ENCODE measurements around the gene COL6A3. TPM values are rescaled to one million over a fixed set of nuclear protein-coding genes. Genes with fewer than 3 reads are reported as not detected.
"Not testable (repeated sequence)": the region's sequence is repeated elsewhere in the genome, so short reads cannot be mapped to it uniquely, and the experiment has no call there.

The COL6A3 gene
- total RNA-seq, 1 donor from 2014 or later = 264 TPM

- Mint-ChIP-seq H3K27ac (ENCODE audit: unreplicated experiment) (peak overlapping the region; percentile 92), H3K36me3 (ENCODE audit: low read depth) (peaks cover 1% of the 10 kb centered on the region), H3K9me3 (ENCODE audit: low read depth) (no peaks in the 10 kb centered on the region), H3K4me1 (ENCODE audit: low read depth) (peaks cover 58% of the 10 kb centered on the region), H3K4me3 (ENCODE audit: unreplicated experiment) (peak overlapping the region; percentile 84), H3K27me3 (ENCODE audit: low read depth) (no peaks in the 10 kb centered on the region)
- no peak for DNase-seq (ENCODE audit: low spot score)
- TF ChIP-seq, protein P1, sequence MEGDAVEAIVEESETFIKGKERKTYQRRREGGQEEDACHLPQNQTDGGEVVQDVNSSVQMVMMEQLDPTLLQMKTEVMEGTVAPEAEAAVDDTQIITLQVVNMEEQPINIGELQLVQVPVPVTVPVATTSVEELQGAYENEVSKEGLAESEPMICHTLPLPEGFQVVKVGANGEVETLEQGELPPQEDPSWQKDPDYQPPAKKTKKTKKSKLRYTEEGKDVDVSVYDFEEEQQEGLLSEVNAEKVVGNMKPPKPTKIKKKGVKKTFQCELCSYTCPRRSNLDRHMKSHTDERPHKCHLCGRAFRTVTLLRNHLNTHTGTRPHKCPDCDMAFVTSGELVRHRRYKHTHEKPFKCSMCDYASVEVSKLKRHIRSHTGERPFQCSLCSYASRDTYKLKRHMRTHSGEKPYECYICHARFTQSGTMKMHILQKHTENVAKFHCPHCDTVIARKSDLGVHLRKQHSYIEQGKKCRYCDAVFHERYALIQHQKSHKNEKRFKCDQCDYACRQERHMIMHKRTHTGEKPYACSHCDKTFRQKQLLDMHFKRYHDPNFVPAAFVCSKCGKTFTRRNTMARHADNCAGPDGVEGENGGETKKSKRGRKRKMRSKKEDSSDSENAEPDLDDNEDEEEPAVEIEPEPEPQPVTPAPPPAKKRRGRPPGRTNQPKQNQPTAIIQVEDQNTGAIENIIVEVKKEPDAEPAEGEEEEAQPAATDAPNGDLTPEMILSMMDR (IDR thresholded peaks at IDR 0.05) = no peak
These were observed 782 bp downstream of the COL6A3 start for GRCh38 chr2:237412988-237413776.

GRCh38 chr2:237412646-237412987 lies 1.3 kb downstream of the COL6A3 start:
- Mint-ChIP-seq H3K9me3 (ENCODE audit: low read depth) (no peaks in the 10 kb centered on the region), H3K27ac (ENCODE audit: unreplicated experiment) (no peak overlapping the region), H3K4me3 (ENCODE audit: unreplicated experiment) (peak overlapping the region; percentile 84), H3K27me3 (ENCODE audit: low read depth) (no peaks in the 10 kb centered on the region), H3K4me1 (ENCODE audit: low read depth) (peaks cover 64% of the 10 kb centered on the region), H3K36me3 (ENCODE audit: low read depth) (peaks cover 2% of the 10 kb centered on the region)
- TF ChIP-seq, protein P1 (IDR thresholded peaks at IDR 0.05) = no peak
- no peak for DNase-seq (ENCODE audit: low spot score)

DNA sequence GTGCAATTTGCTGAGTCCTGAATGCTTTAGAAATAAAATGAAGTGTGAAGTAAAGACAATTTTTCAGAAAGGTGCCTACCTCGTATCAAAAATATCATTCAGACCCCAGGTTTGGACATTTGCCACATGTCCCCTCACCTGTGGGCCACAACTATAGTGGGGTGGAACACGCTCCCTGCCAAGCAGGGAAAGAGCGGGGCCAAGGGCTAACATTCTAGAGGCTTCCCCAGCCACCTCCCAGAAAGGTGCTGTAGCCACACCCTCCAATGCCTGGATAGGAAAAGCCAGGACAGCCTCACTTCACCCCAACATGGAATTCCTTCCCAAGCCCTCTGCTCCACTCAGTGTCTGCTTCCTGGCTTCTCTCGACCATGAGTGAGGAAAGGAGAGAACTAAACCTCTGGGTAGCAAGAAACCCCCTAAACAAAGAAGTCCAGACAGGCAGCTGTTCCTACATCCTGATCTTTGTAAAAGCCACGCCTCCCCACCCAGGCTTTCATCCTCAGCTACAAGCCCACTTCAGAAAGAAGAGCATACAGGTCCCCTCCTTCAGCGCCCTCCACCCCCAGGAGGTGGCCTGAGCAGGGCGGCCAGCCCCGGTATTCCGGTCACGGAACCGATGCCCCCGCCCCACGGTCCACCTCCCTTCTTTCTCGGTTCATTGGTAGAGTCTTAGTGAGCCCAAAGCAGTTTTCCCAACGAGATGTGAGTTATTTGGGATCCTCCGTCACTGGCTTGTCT lies 2.1 kb downstream of the COL6A3 start:
- H3K4me1 Mint-ChIP-seq (ENCODE audit: low read depth) = peaks cover 69% of the 10 kb centered on the region
- TF ChIP-seq, protein P1 (IDR thresholded peaks at IDR 0.05) = no peak
- H3K27ac Mint-ChIP-seq (ENCODE audit: unreplicated experiment) = peak overlapping the region; percentile 49
- no peaks in the 10 kb centered on the region for H3K27me3 Mint-ChIP-seq (ENCODE audit: low read depth)
- no peak for DNase-seq (ENCODE audit: low spot score)
- H3K36me3 Mint-ChIP-seq (ENCODE audit: low read depth) = peaks cover 2% of the 10 kb centered on the region
- no peaks in the 10 kb centered on the region for H3K9me3 Mint-ChIP-seq (ENCODE audit: low read depth)
- peak overlapping the region; percentile 84 for H3K4me3 Mint-ChIP-seq (ENCODE audit: unreplicated experiment)

GRCh38 chr2:237411092-237411601 lies 2.8 kb downstream of the COL6A3 start:
- Mint-ChIP-seq H3K27ac (ENCODE audit: unreplicated experiment) (no peak overlapping the region), H3K9me3 (ENCODE audit: low read depth) (no peaks in the 10 kb centered on the region), H3K27me3 (ENCODE audit: low read depth) (no peaks in the 10 kb centered on the region), H3K4me3 (ENCODE audit: unreplicated experiment) (peak overlapping the region; percentile 84), H3K4me1 (ENCODE audit: low read depth) (peaks cover 74% of the 10 kb centered on the region), H3K36me3 (ENCODE audit: low read depth) (peaks cover 2% of the 10 kb centered on the region)
- no peak for DNase-seq (ENCODE audit: low spot score)
- TF ChIP-seq, protein P1 (IDR thresholded peaks at IDR 0.05) = no peak

DNA sequence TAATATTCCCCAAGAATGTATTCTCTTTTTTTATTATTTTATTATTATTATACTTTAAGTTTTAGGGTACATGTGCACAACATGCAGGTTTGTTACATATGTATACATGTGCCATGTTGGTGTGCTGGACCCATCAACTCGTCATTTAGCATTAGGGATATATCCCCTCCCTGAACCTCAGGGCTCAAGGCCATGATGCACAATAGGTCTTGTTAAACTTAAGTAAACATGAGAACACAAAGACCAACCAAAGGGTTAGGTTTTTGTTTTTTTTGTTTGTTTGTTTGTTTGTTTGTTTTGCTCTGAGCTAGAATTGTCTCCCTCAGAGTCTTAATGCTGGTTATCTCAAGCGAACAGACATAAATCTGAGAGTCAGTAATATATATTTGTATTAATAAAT lies 4.7 kb downstream of the COL6A3 start:
- not testable (repeated sequence) for H3K9me3 Mint-ChIP-seq (ENCODE audit: low read depth); H3K27ac Mint-ChIP-seq (ENCODE audit: unreplicated experiment); H3K27me3 Mint-ChIP-seq (ENCODE audit: low read depth); H3K4me3 Mint-ChIP-seq (ENCODE audit: unreplicated experiment); DNase-seq (ENCODE audit: low spot score); H3K36me3 Mint-ChIP-seq (ENCODE audit: low read depth)
- H3K4me1 Mint-ChIP-seq (ENCODE audit: low read depth) = peaks cover 84% of the 10 kb centered on the region

All from chondrocyte (in vitro differentiated cells).